HL-60/S4 (cell line): ENCODE data around the gene HS1BP3.

Source experiments
- in situ Hi-C: fragments of 300-500 bp; cut with MboI; formaldehyde crosslinking; loops from 2 replicates; pipeline ENCODE4 v1.14.3; 2022; ENCODE audit warnings: low sequenced_read_pairs

Gene HS1BP3

GRCh38 chr2:20578266-20578894 is 72.5 kb downstream of the HS1BP3 start:
- in situ Hi-C loops = no loop called here

DNA sequence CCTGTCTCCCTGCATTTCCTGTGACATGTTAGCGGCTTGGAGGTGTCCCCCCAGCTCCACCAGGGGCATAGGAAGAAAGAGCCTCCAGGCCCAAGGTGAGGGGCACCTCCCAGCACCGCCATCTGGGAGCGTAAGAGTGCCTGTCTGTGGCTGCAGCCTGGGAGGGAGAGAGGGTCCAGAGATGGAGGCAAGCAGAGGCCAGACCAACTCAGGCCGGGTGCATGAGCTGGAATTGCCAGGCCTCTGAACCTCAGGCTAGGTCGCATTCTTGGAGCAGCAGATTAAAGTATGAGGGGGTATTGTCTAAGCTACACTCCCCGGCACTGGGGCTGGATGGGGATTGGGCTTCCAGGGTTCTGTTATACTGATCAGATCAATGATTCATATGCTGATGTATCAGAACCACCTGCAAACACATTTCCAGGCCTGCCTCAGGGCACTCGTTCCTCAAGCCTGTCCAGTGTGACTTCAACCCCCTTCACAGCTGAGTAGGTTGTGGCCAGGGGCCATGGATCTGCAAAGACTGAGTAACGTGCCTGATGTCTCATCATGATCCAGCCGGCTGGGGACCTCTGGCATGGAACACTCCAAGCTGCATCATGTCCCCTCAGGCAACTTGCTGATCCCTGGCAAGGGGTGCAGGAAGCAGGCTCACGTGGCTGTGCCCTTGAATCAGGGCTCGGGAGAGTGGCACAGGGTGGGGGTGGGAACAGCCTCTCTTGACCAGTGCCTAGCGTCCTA is 73.2 kb downstream of the HS1BP3 start:
- in situ Hi-C loops = no loop called here

DNA sequence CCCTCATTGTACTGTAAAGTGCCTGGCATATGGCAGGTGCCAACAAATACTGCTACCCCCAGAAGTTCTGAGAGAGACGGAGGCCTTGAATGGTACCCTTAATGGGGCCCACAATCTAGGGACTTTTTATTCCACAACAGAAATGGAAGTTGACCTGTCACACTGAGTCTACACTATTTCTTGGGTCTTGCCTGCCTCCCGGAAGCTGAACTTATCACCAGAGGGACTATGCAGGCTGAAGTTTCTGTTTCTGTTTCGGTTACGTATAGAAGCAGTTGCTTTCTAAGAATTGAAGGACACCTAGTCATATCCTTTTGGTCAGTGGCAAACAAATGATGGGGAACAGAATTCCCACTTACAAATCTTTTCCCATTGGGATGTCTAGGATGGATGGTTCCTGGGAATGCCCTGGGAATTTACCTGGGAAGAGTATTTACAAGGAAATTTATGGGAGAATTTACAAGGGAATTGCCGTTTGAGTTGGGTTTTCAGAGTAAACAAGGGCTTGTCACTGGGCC is 74.2 kb downstream of the HS1BP3 start:
- in situ Hi-C loops = no loop called here

DNA sequence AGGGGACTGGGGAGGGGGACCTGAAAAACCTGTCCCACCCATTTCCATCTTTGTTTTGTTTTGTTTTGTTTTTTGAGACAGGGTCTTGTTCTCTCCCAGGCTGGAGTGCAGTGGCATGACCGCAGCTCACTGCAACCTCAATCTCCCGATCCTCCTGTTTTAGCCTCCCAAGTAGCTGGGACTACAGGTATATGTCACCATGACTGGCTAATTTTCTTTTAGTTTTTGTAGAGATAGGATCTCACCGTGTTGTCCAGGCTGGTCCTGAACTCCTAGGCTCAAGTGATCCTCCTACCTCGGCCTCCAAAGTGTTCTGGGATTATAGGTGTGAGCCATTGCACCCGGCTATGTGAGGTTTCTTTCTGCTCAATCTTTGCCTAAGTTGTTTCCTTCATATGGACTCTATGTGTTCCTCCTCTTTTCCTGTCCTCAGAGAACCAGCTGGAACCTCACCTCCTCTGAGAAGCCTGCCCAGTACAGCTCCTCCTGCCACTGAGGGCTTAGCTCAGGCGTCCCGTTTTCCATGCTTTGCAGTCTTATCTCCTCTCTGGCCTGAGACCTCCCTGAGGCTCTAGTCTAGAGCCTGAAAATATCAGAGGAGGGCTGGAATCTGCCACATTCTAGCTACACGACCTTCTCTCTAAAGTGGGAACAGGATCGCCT is 74.8 kb downstream of the HS1BP3 start:
- in situ Hi-C loops = no loop called here

GRCh38 chr2:20575414-20575813 is 75.5 kb downstream of the HS1BP3 start:
- in situ Hi-C loops = no loop called here

DNA sequence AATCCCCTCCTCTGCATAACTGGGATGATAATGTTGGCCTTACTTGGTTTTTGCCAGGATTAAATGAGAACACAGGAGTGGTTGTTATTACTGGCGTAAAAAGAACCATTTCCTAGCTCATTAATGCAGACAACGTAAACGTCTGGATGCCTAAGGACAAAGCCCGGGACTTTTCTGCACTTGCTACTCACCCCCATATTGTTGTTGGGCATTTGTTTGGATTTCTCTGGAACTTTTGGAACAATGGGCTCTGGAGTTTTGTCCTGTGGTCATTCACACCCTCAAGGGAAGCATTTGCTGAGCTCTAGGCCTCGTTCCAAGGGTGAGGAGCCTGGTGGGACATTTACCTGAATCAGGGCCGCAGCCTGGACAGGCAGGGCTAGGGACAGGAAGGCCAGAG is 76.0 kb downstream of the HS1BP3 start:
- in situ Hi-C loops = no loop called here

DNA sequence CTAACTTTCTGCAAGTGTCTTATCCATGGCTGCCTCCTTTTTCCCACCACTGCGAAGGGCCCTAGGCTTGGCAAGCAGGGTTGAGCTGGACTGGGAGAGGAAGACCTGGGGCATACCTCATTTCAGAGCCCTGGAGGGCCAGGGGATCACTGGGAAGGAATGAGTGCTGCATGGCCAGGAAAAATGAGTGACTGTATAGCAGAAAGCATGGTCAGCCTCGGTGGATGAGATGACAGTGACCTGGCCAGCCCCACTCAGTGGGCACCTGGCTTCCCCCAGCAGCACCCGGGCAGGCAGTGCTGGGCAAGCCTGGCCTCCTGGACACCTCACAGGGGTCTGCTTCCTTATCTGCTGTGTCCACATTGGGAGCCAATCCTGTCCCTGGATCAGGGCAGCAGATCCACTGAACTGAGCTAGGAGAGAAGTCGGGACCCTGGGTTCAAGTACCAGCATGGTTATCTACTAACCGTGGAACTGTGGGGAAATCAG is 76.4 kb downstream of the HS1BP3 start:
- in situ Hi-C loops = no loop called here

DNA sequence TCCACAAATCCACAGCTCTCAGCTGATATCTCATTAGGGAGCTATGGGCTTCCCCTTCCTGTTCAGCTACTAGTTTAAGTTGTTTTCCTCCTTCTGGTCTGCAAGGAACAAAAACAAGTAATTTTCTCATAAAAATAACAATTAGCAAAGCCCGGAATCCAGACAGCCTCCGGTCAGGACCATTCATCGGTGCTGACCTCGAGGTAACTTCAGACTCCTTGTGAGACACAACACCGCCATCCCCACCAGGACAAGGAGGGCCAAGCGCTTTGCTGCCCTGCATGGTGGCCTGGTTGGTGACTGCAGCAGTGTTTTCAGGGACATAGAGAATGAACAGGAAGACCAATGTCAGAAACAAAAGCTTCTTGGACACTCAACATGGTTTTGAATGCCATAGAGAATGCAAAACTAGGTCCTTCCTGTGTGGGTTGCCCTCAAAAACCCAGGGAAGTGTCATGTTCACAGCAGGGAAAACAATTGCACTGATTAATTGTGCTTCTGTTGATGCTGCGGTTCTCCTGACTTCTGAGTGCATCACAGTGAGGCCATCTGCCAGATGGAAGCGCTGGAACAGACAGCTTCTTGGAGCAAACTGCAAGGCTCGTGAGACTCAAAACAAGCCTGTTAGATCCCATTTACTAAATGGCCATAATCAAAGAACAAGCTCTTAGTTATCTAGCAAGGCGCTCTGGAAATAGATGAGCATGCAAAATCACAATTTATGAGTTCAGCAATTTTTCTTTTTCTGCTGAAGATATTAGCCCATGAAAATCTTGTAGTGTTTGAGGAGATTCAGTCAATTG is 77.1 kb downstream of the HS1BP3 start:
- in situ Hi-C loops = no loop called here

- in situ Hi-C loops = no loop called here
These were observed 78.7 kb downstream of the HS1BP3 start for GRCh38 chr2:20572221-20572620.

DNA sequence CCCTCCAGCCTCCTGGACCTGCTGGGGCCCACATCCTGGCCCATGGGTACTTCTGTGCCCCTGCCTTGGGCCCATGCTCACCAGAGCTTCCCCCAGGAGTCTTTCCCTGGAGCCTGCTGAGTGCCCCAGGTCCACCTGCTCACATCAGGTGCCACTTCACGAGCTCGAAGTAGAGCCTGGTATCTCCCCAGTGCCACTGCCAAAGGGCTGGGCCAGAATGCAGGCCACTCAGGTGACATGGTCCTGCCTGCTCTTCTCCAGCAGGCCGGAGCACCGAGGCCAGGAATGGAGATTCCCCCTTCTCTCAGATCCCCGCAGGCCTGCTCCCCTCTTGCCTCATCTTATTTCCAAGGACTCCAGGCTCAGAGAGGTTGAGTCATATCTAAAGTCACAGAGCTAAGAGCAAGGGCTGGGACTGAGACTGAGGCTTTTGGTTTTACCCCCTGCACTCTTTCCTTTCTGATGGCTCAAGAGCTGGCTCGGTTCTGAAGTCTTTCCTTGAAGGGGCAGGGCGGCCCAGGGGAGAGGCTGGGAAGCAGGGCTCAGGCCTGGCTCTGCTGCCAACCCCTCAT is 79.2 kb downstream of the HS1BP3 start:
- in situ Hi-C loops = no loop called here

GRCh38 chr2:20571231-20571630 is 79.7 kb downstream of the HS1BP3 start:
- in situ Hi-C loops = no loop called here

DNA sequence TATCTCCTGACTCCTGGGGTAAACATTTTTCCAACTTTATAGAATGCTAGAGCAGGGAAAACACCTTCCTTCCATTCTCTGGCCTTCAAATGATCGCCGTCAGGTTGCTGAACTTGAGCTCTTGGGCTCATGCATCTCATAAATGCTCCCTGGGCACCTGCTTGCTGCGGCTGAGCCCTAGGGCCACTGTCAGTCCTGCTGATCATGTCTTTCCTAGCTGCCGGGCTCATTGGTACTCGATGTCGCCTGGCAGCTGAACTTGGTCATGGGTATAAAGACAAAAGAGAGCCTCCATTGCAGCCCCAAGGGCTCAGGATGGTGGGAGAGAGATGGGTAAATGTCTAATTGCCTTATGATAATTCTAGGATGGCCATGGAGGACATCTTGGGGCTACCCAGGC is 80.6 kb downstream of the HS1BP3 start:
- in situ Hi-C loops = no loop called here

DNA sequence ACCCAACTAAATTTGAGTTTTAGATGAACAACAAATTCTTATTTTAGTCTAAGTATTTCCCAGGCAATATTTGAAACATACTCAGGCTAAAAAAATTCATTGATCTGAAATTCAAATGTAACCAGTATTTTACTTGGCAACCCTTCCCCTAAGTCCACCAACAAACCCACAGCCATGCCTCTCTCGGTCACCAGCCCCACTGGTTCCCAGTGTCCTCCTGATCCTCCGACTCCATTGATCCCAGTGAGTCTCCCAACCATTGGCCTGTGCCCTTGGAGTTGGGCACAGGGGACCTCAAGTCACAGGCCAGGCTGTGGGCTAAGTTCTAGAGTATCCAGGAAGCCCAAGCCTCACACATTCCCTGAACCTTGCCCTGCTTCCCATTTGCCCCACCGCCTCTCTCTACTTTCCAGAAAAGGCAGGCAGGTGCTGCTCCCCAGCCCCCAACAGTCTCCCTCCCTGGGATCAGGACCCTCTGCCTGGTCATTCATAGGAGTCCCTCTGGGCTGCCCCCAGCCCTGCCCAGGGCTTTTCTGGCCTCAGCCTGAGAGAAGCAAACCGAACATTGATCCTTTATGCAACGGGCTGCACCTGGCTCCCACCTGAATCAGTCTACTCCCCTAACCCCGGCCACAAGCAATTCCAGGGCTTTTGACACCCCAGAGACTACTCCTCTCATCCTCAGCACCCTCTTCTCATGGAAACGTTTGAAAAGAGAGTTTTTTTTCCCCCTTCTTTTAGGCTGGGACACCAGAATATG is 81.3 kb downstream of the HS1BP3 start:
- in situ Hi-C loops = no loop called here

GRCh38 chr2:20568501-20569463 is 82.1 kb downstream of the HS1BP3 start:
- in situ Hi-C loops = no loop called here

DNA sequence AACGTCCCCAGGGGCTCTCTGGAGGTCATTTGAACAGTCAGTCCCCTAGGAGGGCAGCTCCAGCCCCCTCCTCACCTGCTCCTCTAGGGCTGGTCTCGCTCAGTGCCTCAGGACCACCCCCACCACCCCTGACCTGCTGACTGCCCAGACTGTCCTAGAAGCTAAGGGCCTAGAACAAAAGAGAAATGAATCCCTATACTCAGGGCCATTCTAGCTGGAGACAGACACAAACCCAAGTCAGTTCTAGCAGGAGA is 83.0 kb downstream of the HS1BP3 start:
- in situ Hi-C loops = no loop called here
